Urothelium cell line (cell line): ENCODE measurements around the gene SF3B3.

Experiments used
- DNase-seq: peaks from one replicate; pipeline ENCODE4 v3.0.0; 2011; ENCODE audit warnings: low spot score, mixed read lengths
- FAIRE-seq: peaks from 2 replicates; lab custom pipeline; 2011; peaks lifted over from hg19 to GRCh38; lab: Jason Lieb, UNC

Gene SF3B3

DNA sequence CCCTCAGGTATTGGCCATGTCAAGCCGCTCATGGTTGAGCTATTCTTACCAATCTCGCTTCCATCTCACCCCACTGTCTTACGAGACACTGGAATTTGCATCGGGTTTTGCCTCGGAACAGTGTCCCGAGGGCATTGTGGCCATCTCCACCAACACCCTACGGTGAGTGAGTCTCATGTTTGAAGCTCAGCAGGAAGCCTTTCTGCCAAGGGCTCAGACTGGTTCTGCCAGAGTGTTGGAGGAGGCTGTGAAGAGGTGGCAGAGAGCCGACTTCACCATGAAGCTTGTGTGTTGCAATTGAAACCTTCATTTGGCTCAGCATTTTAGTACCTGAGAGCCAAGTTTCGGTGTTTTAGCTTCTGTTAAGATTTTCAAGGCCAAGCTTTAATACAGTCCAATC lies 38.0 kb downstream of the SF3B3 start:
- FAIRE-seq, result no peak

DNA sequence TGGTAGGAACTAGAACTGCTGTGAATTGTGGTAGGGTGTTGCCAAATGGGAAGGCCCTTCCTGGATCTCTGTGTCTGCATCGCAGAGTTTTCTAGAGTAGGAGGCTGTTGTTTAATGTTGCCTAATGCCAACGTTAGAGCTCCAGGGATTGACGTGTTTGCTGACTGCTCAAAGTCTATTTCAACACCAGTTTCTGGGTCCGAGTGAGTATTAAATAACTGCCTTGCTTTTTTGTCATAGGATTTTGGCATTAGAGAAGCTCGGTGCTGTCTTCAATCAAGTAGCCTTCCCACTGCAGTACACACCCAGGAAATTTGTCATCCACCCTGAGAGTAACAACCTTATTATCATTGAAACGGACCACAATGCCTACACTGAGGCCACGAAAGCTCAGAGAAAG lies 40.0 kb downstream of the SF3B3 start:
- FAIRE-seq (no peak), DNase-seq (no peak)

More for the DNA sequence above, 38.0 kb downstream of the SF3B3 start:
- no peak for DNase-seq

DNA sequence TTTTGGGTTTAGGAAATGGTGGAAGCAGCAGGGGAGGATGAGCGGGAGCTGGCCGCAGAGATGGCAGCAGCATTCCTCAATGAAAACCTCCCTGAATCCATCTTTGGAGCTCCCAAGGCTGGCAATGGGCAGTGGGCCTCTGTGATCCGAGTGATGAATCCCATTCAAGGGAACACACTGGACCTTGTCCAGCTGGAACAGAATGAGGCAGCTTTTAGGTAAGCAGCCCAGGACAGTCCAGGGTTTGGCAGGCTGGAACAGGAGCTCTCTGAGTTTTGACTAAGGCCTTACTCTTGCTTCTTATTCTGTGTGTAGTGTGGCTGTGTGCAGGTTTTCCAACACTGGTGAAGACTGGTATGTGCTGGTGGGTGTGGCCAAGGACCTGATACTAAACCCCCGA lies 41.4 kb downstream of the SF3B3 start:
- FAIRE-seq, result no peak

DNA sequence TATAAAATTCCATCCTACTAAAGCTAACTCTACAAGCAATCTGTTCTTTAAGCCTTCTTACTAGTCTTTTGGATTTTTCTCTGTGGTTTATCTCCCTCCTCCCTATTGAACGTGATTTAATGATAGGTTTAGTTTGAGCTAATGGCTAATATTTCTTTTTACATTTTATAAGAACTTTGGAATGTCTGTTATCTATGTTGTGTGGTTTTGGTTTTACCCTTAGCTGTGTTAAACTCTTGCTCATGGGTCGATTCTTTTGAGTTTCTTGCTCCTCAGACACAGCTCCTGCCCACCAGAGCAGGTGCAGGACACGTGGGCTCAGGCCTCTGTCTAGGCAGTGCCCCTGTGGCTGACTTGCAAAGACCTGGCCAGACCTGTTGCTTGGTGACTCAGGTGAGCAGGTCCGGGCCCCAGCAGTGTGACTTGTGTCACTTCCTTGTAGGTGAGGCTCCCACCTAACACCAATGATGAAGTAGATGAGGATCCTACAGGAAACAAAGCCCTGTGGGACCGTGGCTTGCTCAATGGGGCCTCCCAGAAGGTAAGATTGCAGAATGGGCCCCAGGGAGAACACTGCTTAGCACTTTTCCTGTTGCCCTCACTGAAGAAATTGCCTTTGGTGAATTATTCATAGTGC lies 45.1 kb downstream of the SF3B3 start:
- FAIRE-seq, result no peak

More for the DNA sequence above, 41.4 kb downstream of the SF3B3 start:
- no peak for DNase-seq

DNA sequence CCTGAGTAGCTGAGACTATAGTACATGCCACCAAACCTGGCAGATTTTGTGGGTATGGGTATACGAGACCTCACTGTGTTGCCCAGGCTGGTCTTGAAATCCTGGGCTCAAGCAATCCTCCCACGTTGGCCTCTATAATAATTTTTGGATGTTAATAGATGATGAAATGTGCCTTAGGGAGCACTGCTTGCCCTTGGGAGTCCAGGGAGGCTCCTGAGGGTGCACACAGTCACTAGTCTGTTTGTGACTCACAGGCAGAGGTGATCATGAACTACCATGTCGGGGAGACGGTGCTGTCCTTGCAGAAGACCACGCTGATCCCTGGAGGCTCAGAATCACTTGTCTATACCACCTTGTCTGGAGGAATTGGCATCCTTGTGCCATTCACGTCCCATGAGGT lies 46.1 kb downstream of the SF3B3 start:
- DNase-seq (no peak), FAIRE-seq (no peak)

More for the DNA sequence above, 45.1 kb downstream of the SF3B3 start:
- DNase-seq, result no peak

DNA sequence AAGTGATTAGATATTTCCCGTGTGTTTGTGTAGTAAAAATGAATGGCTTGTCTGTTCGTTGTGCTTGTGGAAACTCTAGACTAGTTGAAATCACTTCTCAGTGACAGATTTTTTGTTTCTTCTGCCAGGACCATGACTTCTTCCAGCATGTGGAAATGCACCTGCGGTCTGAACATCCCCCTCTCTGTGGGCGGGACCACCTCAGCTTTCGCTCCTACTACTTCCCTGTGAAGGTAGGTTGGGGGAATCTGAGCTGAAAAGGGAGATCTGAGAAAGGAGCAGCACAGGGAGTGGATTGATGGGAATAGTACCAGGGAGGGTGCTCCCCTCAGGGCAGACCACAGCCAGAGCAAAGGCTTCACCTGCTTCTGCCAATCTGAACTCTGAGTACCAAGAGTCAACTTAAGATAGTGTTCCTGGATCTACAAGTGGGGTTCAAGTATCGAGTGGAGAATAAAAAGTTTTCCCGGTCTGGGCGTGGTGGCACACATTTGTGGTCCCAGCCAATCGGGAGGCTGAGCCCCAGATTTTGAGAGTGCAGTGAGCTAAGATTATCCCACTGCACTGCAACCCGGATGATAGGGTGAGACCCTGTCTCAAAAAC lies 47.5 kb downstream of the SF3B3 start:
- FAIRE-seq (no peak), DNase-seq (no peak)

DNA sequence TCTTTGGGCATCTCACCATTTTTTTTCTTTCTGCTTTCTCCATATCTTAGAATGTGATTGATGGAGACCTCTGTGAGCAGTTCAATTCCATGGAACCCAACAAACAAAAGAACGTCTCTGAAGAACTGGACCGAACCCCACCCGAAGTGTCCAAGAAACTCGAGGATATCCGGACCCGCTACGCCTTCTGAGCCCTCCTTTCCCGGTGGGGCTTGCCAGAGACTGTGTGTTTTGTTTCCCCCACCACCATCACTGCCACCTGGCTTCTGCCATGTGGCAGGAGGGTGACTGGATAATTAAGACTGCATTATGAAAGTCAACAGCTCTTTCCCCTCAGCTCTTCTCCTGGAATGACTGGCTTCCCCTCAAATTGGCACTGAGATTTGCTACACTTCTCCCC lies 48.0 kb downstream of the SF3B3 start:
- DNase-seq (no peak), FAIRE-seq (no peak)

DNA sequence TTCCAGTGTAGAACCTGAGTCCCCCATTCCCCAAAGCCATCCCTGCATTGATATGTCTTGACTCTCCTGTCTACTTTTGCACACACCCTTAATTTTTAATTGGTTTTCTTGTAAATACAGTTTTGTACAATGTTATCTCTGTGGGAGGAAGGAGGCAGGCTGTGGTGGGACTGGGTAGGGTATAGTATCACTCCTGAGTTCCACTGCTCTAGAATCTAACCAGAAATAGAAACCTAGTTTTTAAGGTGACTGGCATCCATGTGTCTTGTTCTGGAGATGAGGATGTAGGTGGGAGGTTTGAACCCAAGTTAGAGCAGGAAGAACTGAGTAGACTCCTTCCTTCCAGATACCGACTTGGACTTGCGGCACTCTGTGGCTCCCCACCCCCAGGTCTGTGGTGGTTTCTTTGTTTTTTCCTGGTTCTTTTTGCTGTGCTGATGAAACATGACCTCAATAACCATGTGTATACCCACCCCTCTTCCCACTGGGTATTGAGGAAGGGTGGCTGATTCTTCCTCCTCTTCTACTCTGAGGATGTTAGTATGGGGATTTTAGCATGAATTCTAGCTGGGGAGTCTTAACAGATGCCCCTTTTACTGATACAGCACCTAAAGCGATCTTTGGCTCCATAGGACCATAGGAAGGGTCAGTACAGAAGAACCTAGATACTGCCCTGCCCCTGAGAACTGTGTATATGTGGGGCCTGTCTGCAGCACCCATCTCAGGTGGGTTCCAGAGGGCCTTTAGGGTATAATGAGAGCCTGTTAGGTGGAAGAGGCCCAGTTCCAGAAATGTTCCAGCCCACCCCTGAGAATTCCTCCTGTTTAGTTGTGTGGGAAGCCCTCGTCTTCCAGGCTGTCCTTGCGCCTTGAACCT lies 48.7 kb downstream of the SF3B3 start:
- FAIRE-seq, result no peak

DNA sequence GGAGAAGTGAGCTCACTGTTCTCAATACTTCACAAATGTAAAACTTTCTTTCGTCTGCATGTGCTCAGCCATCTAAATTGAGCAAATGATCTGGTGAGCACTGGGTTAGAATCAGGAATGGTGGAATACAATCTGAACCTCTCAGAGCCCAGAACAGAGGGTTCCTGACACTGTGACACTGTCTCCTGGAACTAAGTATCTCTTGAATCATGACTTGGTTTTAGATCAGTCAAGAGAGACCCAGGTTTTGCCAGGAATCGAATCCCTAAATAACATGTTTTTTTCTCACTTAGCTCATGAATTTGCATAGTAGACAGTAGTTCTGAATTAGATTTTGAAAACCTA lies 49.3 kb downstream of the SF3B3 start:
- no peak for DNase-seq
- FAIRE-seq, result no peak

More for the DNA sequence above, 48.7 kb downstream of the SF3B3 start:
- no peak for DNase-seq

DNA sequence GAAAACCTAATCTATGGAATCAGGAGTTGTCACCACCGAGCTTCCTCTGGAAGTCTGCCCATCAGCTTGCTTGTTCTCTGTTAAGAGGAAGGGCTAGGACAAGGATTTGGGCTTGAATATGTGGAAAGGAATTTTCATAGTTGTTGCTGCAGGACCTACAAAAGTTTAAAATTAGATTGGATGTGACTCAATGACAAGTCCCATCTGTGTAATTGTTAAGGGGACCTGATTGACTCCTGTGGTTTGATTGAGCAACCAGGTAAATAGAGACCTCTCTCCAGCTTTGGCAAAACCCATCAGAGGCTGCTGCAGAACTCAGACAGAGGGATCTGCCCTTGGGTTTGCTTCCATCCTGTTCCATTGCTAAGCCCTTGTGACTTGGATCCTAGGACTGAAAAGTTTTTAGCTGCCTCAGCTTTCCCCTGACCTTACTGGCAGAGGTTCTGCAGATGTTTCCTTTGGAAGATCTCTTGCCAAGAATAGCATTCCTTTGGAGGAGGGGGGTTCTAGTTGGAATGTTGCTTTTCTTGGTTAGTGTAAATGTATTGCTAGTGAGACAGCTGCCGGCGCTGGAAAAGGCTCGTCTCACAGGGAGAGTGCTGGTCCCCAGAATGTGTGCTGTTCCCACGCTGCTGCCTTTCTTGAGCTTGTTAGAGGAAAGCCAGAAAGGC lies 50.0 kb downstream of the SF3B3 start:
- FAIRE-seq (no peak), DNase-seq (no peak)

DNA sequence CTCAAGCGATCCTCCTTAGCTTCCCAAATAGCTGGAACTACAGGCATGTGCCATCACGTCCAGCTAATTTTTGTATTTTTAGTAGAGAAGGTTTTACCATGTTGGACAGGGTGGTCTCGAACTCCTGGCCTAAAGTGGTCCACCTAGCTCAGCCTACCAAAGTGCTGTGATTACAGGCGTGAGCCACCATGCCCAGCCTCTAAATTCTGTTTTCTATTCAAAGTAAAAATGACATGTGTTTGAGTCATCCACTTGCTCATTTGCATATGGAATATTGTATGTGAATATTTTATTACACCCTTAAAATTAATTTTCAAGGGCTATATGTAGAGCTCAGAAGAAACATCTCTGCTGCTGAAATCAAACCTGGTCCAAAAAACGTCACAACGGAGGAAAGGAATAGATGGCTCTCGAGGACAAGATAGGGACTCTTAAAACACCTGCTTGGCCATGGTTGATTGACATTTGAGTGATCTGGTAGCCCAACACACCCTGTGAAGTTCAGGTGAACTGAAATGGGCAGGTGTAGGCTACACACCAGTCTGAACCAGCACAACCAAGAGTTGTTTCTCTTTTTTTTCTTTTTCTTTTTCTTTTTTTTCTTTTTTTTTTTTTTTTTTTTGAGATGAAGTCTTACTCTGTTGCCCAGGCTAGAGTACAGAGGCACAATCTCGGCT lies 51.1 kb downstream of the SF3B3 start:
- no peak for FAIRE-seq
- DNase-seq, result no peak

DNA sequence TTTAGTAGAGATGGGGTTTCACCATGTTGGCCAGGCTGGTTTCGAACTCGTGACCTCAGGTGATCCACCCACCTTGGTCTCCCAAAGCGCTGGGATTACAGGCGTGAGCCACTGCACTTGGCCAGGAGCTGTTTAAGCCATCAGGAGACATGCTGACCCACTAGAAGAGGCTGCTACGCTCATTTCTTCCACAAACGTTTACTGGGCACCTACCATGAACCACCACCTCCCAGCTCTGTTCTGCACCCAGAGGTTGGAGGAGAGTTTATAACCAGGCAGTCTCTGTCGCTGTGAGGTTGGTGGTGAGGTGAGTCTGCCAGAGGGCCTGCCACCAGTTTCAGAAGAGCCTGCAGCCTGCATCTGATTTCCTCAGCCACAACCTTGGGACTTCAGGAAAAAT lies 51.8 kb downstream of the SF3B3 start:
- no peak for FAIRE-seq
- DNase-seq, result no peak

DNA sequence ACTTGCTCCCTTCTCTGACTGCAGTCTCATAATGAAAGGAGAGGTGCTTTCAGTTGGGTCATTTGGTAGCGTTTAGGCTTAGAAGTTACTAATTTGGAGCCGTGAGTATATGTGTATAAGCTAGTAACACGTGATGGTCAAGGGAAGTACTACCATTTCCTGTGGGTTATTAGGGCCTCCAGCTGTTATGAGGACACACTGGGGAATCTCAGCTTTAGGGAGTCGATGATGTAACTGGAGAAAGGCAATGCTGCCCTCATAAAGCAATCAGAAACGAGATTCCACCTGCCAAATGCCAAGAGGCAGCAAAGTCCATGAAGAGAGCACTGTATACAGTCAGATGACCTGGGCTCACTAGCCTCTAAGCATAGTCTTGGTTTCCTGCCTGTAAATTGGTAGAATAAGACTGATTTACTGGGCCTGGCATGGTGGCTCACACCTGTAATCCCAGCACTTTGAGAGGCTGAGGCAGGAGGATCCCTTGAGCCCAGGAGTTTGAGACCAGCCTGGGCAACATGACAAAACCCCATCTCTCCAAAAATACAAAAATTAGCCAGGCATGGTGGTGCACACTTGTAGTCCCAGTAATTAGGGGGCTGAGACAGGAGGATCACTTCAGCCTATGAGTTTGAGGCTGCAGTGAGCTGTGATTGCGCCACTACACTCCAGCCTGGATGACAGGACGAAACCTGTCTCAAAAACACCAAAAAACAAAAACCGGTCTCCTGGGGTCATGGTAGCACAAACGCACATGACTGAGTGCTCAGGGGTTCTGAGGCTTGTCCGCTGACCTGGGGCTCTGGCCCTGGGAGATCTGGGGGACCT lies 53.0 kb downstream of the SF3B3 start:
- no peak for DNase-seq
- FAIRE-seq, result no peak

DNA sequence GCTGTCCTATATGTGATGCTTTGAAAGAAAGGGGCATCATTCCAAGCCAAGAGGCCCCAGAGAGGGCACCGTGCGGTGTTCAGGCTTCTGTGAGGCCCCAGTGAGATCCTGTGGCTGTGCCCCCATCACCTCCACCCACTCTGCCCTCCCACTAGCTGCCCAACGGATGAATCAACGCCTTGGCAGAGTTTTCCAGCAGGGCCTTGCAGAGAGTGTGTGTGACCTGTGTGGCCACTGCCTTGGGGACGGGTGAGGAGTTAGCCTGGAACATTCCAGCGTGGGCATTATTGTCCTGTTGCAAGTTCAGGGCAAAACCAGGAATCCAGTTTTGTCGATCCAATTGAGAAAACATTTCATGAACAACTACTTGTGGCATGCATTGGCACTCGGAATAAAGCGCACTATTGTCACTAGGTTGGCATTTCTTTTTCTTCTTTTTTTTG lies 53.7 kb downstream of the SF3B3 start:
- DNase-seq, result peak; percentile 51
- no peak for FAIRE-seq

DNA sequence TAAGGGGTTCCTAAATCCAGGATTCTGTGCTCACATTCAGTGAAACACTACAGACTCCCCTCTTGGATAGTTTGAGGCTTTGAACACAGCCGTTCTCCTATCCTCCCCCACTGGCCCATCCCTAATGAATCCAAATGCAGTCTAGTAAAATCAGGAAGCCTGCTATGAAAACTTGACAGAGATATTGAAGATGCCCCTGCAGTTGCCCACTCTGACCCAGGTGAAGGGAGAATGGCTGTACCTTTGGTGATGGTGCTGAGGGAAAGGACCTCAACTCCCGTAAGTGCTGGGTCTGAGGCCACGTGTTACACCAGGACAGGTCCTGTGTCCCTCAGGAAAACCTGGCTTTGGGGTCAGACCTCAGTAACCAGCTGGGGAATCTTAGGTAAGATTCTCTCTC lies 54.4 kb downstream of the SF3B3 start:
- no peak for FAIRE-seq

DNA sequence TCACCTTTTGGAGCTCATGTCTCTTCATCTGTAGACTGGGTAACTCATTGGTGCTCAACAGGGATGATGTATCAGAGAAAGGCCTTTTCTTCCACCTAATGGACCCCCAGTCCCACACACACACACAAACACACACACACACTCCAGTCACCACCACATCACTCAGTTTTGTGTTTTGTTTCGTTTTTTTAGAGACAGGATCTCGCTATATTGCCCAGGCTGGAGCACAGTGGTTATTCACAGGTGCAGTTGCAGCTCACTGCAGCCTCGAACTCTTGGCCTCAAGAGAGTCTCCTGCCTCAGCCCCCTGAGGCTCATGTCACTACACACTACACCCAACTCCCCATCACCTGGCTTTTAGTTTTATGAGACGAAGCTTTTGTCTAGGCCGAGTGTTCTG lies 55.6 kb downstream of the SF3B3 start:
- FAIRE-seq (no peak), DNase-seq (no peak)

More for the DNA sequence above, 54.4 kb downstream of the SF3B3 start:
- no peak for DNase-seq

DNA sequence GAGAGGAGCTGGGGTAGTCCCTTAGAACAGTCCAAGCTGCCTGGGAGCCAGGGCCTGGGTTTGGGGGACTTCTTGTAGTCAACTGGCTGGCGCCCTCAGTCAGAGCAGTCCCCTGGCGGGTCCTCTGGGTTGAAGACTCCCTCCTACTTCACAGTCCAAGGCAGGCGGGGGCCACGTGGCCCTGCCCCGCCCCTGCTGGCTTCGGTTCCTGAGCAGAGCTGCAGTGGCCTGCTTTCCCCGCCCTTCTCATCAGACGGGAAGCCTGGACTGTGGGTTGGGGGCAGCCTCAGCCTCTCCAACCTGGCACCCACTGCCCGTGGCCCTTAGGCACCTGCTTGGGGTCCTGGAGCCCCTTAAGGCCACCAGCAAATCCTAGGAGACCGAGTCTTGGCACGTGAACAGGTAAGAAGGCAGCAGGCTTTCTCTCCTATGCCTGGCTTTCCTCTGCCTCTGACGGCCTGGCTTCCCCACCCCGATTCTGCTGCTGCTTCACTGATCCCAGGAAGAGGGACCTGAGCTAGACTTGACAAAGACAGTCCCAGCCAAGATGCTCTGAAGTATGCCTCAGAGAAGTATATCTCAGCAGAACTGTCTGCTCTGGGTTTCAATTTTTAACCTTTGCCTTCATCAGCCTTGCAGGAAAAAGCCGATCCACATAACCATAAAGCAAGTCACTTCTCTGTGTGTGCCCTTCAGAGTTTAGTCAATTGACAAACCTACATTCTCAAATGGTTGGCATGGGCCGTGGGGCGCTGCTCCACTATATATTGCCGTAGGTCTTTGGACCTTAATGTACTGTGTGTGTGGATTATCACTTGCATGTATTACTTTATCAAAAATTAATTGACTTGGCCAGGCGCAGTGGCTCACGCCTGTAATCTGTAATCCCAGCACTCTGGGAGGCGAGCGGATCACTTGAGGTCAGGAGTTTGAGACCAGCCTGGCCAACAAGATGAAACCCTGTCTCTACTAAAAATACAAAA lies 56.3 kb downstream of the SF3B3 start:
- FAIRE-seq (no peak), DNase-seq (no peak)

DNA sequence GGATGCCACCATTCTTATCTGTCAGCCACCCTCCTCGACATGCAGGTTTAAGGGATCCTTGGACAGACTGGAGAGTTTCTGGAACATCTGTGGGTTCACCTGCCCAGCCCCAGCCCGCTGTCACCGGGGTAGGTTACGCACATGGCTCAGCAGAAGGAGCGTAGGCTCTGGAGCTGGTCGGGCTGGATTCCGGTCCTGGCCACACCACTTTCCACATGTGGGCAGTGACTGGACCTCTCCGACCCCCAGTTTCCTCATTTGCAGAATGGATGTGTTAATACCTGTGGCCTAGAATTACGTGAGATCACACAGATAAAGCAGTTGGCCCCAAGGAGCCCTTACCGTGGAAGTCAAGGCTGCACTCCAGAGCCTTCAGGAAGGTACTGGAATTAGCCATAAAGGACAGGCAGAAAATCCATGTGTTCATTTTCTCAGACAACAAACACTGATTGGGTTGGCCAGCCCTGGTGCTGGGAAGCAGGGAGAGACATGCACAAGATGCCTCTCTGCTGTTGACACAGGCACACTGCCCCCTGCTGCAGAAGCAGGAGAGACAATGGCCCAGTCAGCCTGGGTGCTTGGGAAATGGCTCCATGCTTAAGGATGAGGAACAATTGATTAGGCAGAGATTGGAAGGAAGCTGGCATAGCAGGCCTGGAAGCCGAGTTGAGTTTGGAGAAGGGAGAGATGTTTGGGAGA lies 58.8 kb downstream of the SF3B3 start:
- FAIRE-seq, result no peak

More for the DNA sequence above, 58.8 kb downstream of the SF3B3 start:
- no peak for DNase-seq
